Naive thymus-derived CD4-positive, alpha-beta T cell (primary cell): ENCODE data around the gene PKNOX2. TPM values are rescaled to one million over a fixed set of nuclear protein-coding genes. Genes with fewer than 3 reads are reported as not detected.

Source experiments
- ATAC-seq: fragments of 150-1000 bp; cut with Tn5 transposase; 2 replicates; pipeline ENCODE4 v1.10.0; 2021; ENCODE audit warnings: mild to moderate bottlenecking, moderate library complexity
- CTCF ChIA-PET: fragments of 350-600 bp; sonication (Branson Sonifier 250); formaldehyde crosslinking; loops from one replicate; lab custom pipeline; 2021; ENCODE audit warnings: antibody characterized with exemption; lab: Charles Lee
- POLR2A ChIA-PET: fragments of 350-600 bp; sonication (Branson Sonifier 250); formaldehyde crosslinking; loops from one replicate; lab custom pipeline; 2021; ENCODE audit warnings: antibody characterized with exemption, inconsistent platforms; lab: Charles Lee
- DNase-seq, 9 donors: peaks; one replicate each; pipeline versions ENCODE4 v3.0.0 to v3.0.0-alpha.2; 2020 to 2022; ENCODE audit warnings: mixed read lengths in 1 of 9
- H3K27ac ChIP-seq: one replicate; pipeline ENCODE4 v1.7.0; 2013; ENCODE audit warnings: mild to moderate bottlenecking, low read depth, low read length, moderate library complexity
- H3K27me3 ChIP-seq, 2 donors: one replicate each; pipeline ENCODE4 v1.7.0; 2013; ENCODE audit warnings: low read length in 2 of 2, mild to moderate bottlenecking in 2 of 2, moderate library complexity in 2 of 2; ENCODE audit not compliant: control insufficient read depth in 2 of 2, insufficient read depth in 2 of 2
- H3K36me3 ChIP-seq, 3 experiments: 1 replicate in 2 of 3; 2 replicates in 1 of 3; pipeline ENCODE4 v1.7.0; 2013; ENCODE audit warnings: low read length in 3 of 3, mild to moderate bottlenecking in 3 of 3, moderate library complexity in 1 of 3; ENCODE audit not compliant: insufficient read depth in 3 of 3, control insufficient read depth in 2 of 3
- H3K4me1 ChIP-seq, 2 donors: one replicate each; pipeline ENCODE4 v1.7.0; 2013; ENCODE audit warnings: low read length in 2 of 2, mild to moderate bottlenecking in 2 of 2, moderate library complexity in 1 of 2; ENCODE audit not compliant: control insufficient read depth in 2 of 2, insufficient read depth in 2 of 2
- H3K4me3 ChIP-seq: 2 replicates; pipeline ENCODE4 v1.7.0; 2013; ENCODE audit warnings: mild to moderate bottlenecking, low read length
- H3K9me3 ChIP-seq, 3 experiments: 1 replicate in 2 of 3; 2 replicates in 1 of 3; pipeline ENCODE4 v1.7.0; 2013; ENCODE audit warnings: low read length in 3 of 3; ENCODE audit not compliant: control insufficient read depth in 2 of 3
- H3K27ac Mint-ChIP-seq, 9 donors: one replicate each; pipeline ENCODE4 v1.8.0; 2020 to 2022; ENCODE audit warnings: mixed read lengths in 9 of 9, mild to moderate bottlenecking in 8 of 9, moderate library complexity in 5 of 9, inconsistent platforms in 2 of 9
- H3K27me3 Mint-ChIP-seq, 5 donors: one replicate each; pipeline ENCODE4 v1.8.0; 2021 to 2022; ENCODE audit warnings: mixed read lengths in 5 of 5, mild to moderate bottlenecking in 1 of 5
- H3K36me3 Mint-ChIP-seq, 5 donors: one replicate each; pipeline ENCODE4 v1.8.0; 2020 to 2022; ENCODE audit warnings: mixed read lengths in 5 of 5, mild to moderate bottlenecking in 3 of 5, inconsistent platforms in 1 of 5
- H3K4me1 Mint-ChIP-seq, 7 donors: one replicate each; pipeline ENCODE4 v1.8.0; 2020 to 2022; ENCODE audit warnings: mixed read lengths in 7 of 7, mild to moderate bottlenecking in 3 of 7, inconsistent platforms in 1 of 7
- H3K4me3 Mint-ChIP-seq, 10 donors: one replicate each; pipeline ENCODE4 v1.8.0; 2020 to 2022; ENCODE audit warnings: mild to moderate bottlenecking in 10 of 10, mixed read lengths in 10 of 10, moderate library complexity in 6 of 10, inconsistent platforms in 2 of 10
- H3K9me3 Mint-ChIP-seq, 11 donors: one replicate each; pipeline ENCODE4 v1.8.0; 2020 to 2022; ENCODE audit warnings: mixed read lengths in 11 of 11, mild to moderate bottlenecking in 4 of 11, inconsistent platforms in 1 of 11, moderate library complexity in 1 of 11
- intact Hi-C, 2 donors: fragments of 100-400 bp; cut with micrococcal nuclease; formaldehyde crosslinking; loops; one replicate each; pipeline ENCODE4 v1.15.1; 2023
- polyA plus RNA-seq, 2 donors: library from polyadenylated mRNA; unstranded; fragments of 300-500 nt; fragmentation: Illumina TruSeq; gene quantifications; one replicate each; pipeline ENCODE4 v1.2.3, GENCODE V29; 2021
- total RNA-seq, 6 experiments: library from RNA in 5 of 6; stranded (reverse) in 5 of 6; gene quantifications; 1 replicate in 5 of 6; 2 replicates in 1 of 6; pipeline ENCODE4 v1.2.3 and lab custom pipeline; 2021 to 2026

The PKNOX2 gene
- total and polyA plus RNA-seq, 7 experiments from 2014 or later: not detected

- H3K27me3 Mint-ChIP-seq: peaks cover 7 to 34% (median 22%) of the 10 kb centered on the region in 5 donors
- Histone ChIP-seq H3K4me3 (no peak overlapping the region), H3K36me3 (no peaks in the 10 kb centered on the region), H3K27me3 (no peaks in the 10 kb centered on the region), H3K9me3 (no peaks in the 10 kb centered on the region), H3K27ac (no peak overlapping the region), H3K4me1 (no peaks in the 10 kb centered on the region)
- ChIA-PET CTCF (no interaction called here), POLR2A (no interaction called here)
- H3K9me3 Mint-ChIP-seq: no peaks in the 10 kb centered on the region
- DNase-seq: no peak
- H3K27ac Mint-ChIP-seq: no peak overlapping the region
- ATAC-seq: no peak
- intact Hi-C loops: no loop called here
- H3K4me3 Mint-ChIP-seq: no peak overlapping the region
- no peaks in the 10 kb centered on the region for H3K36me3 Mint-ChIP-seq
- no peaks in the 10 kb centered on the region for H3K4me1 Mint-ChIP-seq
These were observed 148.3 kb downstream of the PKNOX2 start for GRCh38 chr11:125312812-125313211.

- Mint-ChIP-seq H3K27ac (no peak overlapping the region), H3K4me1 (no peaks in the 10 kb centered on the region), H3K27me3 (peaks cover 5 to 31% (median 24%) of the 10 kb centered on the region in 5 donors), H3K36me3 (peaks cover 0 to under 1% (median 0%) of the 10 kb centered on the region in 5 donors), H3K4me3 (no peak overlapping the region), H3K9me3 (peaks cover 0 to 1% (median 0%) of the 10 kb centered on the region in 11 donors)
- intact Hi-C loops: no loop called here
- Histone ChIP-seq H3K27ac (no peak overlapping the region), H3K4me3 (no peak overlapping the region), H3K27me3 (no peaks in the 10 kb centered on the region), H3K36me3 (no peaks in the 10 kb centered on the region), H3K9me3 (no peaks in the 10 kb centered on the region), H3K4me1 (no peaks in the 10 kb centered on the region)
- POLR2A ChIA-PET: no interaction called here
- CTCF ChIA-PET: no interaction called here
- no peak for DNase-seq
- ATAC-seq: no peak
These were observed 149.0 kb downstream of the PKNOX2 start for GRCh38 chr11:125313271-125314219.

- DNase-seq (no peak), ATAC-seq (no peak)
- H3K4me1 Mint-ChIP-seq: peaks cover 0 to under 1% (median 0%) of the 10 kb centered on the region in 7 donors
- Histone ChIP-seq H3K9me3 (no peaks in the 10 kb centered on the region), H3K4me3 (no peak overlapping the region), H3K27me3 (no peaks in the 10 kb centered on the region), H3K4me1 (no peaks in the 10 kb centered on the region), H3K27ac (no peak overlapping the region), H3K36me3 (no peaks in the 10 kb centered on the region)
- peaks cover 5 to 26% (median 22%) of the 10 kb centered on the region in 5 donors for H3K27me3 Mint-ChIP-seq
- no peak overlapping the region for H3K27ac Mint-ChIP-seq
- intact Hi-C loops: no loop called here
- H3K4me3 Mint-ChIP-seq: no peak overlapping the region
- peaks cover 0 to 1% (median 0%) of the 10 kb centered on the region in 11 donors for H3K9me3 Mint-ChIP-seq
- ChIA-PET CTCF (no interaction called here), POLR2A (no interaction called here)
- peaks cover 0 to 4% (median 0%) of the 10 kb centered on the region in 5 donors for H3K36me3 Mint-ChIP-seq
These were observed 149.9 kb downstream of the PKNOX2 start for GRCh38 chr11:125314276-125315078.

GRCh38 chr11:125315079-125315740 lies 150.7 kb downstream of the PKNOX2 start:
- POLR2A ChIA-PET: no interaction called here
- H3K4me1 ChIP-seq: no peaks in the 10 kb centered on the region
- peaks cover 0 to 2% (median 0%) of the 10 kb centered on the region in 11 donors for H3K9me3 Mint-ChIP-seq

GRCh38 chr11:125317416-125317815 lies 152.9 kb downstream of the PKNOX2 start:
- CTCF ChIA-PET: no interaction called here
- DNase-seq (no peak), ATAC-seq (no peak)
- no peak overlapping the region for H3K4me3 Mint-ChIP-seq
- peaks cover 0 to 2% (median 0%) of the 10 kb centered on the region in 11 donors for H3K9me3 Mint-ChIP-seq
- Histone ChIP-seq H3K4me1 (no peaks in the 10 kb centered on the region), H3K4me3 (no peak overlapping the region), H3K36me3 (no peaks in the 10 kb centered on the region), H3K27ac (no peak overlapping the region), H3K9me3 (no peaks in the 10 kb centered on the region), H3K27me3 (no peaks in the 10 kb centered on the region)
- peaks cover 0 to 2% (median 0%) of the 10 kb centered on the region in 7 donors for H3K4me1 Mint-ChIP-seq
- peaks cover 0 to 4% (median 0%) of the 10 kb centered on the region in 5 donors for H3K36me3 Mint-ChIP-seq
- intact Hi-C loops: no loop called here
- POLR2A ChIA-PET: no interaction called here
- peaks cover 11 to 28% (median 21%) of the 10 kb centered on the region in 5 donors for H3K27me3 Mint-ChIP-seq
- no peak overlapping the region for H3K27ac Mint-ChIP-seq

More at GRCh38 chr11:125315079-125315740, 150.7 kb downstream of the PKNOX2 start:
- H3K27ac Mint-ChIP-seq: no peak overlapping the region
- CTCF ChIA-PET: no interaction called here
- H3K4me3 Mint-ChIP-seq: no peak overlapping the region
- no peaks in the 10 kb centered on the region for H3K27me3 ChIP-seq
- H3K4me1 Mint-ChIP-seq: peaks cover 0 to 2% (median 0%) of the 10 kb centered on the region in 7 donors
- no peak overlapping the region for H3K4me3 ChIP-seq
- H3K27me3 Mint-ChIP-seq: peaks cover 3 to 33% (median 18%) of the 10 kb centered on the region in 5 donors
- DNase-seq: no peak
- peaks cover 0 to 4% (median 0%) of the 10 kb centered on the region in 5 donors for H3K36me3 Mint-ChIP-seq
- ATAC-seq: no peak
- H3K36me3 ChIP-seq: no peaks in the 10 kb centered on the region
- H3K27ac ChIP-seq: no peak overlapping the region
- intact Hi-C loops: no loop called here
- H3K9me3 ChIP-seq: no peaks in the 10 kb centered on the region

GRCh38 chr11:125319649-125320048 lies 155.1 kb downstream of the PKNOX2 start:
- Histone ChIP-seq H3K4me1 (no peaks in the 10 kb centered on the region), H3K27ac (no peak overlapping the region), H3K36me3 (no peaks in the 10 kb centered on the region), H3K27me3 (no peaks in the 10 kb centered on the region), H3K4me3 (no peak overlapping the region), H3K9me3 (no peaks in the 10 kb centered on the region)
- DNase-seq (no peak), ATAC-seq (no peak)
- ChIA-PET CTCF (no interaction called here), POLR2A (no interaction called here)
- H3K4me1 Mint-ChIP-seq: peaks cover 0 to 2% (median 0%) of the 10 kb centered on the region in 7 donors
- H3K4me3 Mint-ChIP-seq: no peak overlapping the region
- intact Hi-C loops: no loop called here
- H3K27ac Mint-ChIP-seq: no peak overlapping the region
- peaks cover 0 to 2% (median 0%) of the 10 kb centered on the region in 11 donors for H3K9me3 Mint-ChIP-seq
- H3K27me3 Mint-ChIP-seq: peaks cover 15 to 35% (median 23%) of the 10 kb centered on the region in 5 donors
- peaks cover 0 to 4% (median 0%) of the 10 kb centered on the region in 5 donors for H3K36me3 Mint-ChIP-seq
